Gastrocnemius medialis (tissue), 4 donors: ENCODE data around the gene HES4. TPM values are rescaled to one million over a fixed set of nuclear protein-coding genes. Genes with fewer than 3 reads are reported as not detected.

Source experiments
- ATAC-seq, 2 donors: fragments of 150-250 bp; one replicate each; pipeline ENCODE4 v1.9.1; 2016
- DNase-seq, 2 donors: peaks; one replicate each; pipeline ENCODE4 v3.0.0-alpha.2; 2019
- H3K27ac ChIP-seq, 4 donors: fragments of 200-600 bp; sonication (generic); 1 replicate in 1 of 4; 2 replicates in 3 of 4; pipeline ENCODE4 v1.5.1; 2016 to 2018; ENCODE audit warnings: mild to moderate bottlenecking in 2 of 4, moderate library complexity in 1 of 4
- H3K27me3 ChIP-seq, 3 donors: fragments of 200-600 bp; sonication (generic) in 2 of 3; 1 replicate in 1 of 3; 2 replicates in 2 of 3; pipeline versions ENCODE4 v1.5.1 to v1.6.0; 2016 to 2019; ENCODE audit warnings: mild to moderate bottlenecking in 1 of 3, moderate library complexity in 1 of 3
- H3K36me3 ChIP-seq, 2 donors: fragments of 200-600 bp; sonication (generic) in 1 of 2; one replicate each; pipeline ENCODE4 v1.5.1; 2017 to 2018
- H3K4me1 ChIP-seq, 2 donors: fragments of 200-600 bp; sonication (generic) in 1 of 2; one replicate each; pipeline ENCODE4 v1.5.1; 2016 to 2017; ENCODE audit warnings: mild to moderate bottlenecking in 2 of 2
- H3K4me3 ChIP-seq, 4 donors: fragments of 200-600 bp; sonication (generic) in 3 of 4; 1 replicate in 1 of 4; 2 replicates in 3 of 4; pipeline ENCODE4 v1.5.1; 2016 to 2019; ENCODE audit warnings: mild to moderate bottlenecking in 2 of 4
- H3K9me3 ChIP-seq, 3 donors: fragments of 200-600 bp; sonication (generic) in 2 of 3; 1 replicate in 1 of 3; 2 replicates in 2 of 3; pipeline ENCODE4 v1.5.1; 2016 to 2019
- CTCF ChIP-seq, 5 experiments: fragments of 450-650 bp in 3 of 5; fragments of 200-600 bp in 2 of 5; sonication (generic) in 2 of 5; IDR thresholded peaks in 4 of 5; conservative IDR thresholded peaks in 1 of 5; 1 replicate in 4 of 5; 2 replicates in 1 of 5; pipeline ENCODE4 v1.5.1; 2016 to 2019; ENCODE audit warnings: antibody characterized with exemption in 5 of 5, mild to moderate bottlenecking in 3 of 5, moderate library complexity in 3 of 5
- POLR2A ChIP-seq, 2 donors: fragments of 450-650 bp; IDR thresholded peaks; one replicate each; pipeline ENCODE4 v1.6.1; 2017; ENCODE audit warnings: antibody characterized with exemption in 2 of 2, mild to moderate bottlenecking in 2 of 2, moderate library complexity in 2 of 2
- in situ Hi-C, 4 donors: fragments of 200-750 bp; cut with MboI; loops; one replicate each; pipeline versions ENCODE4 v1.15.0 to v1.8.0; 2017; ENCODE audit warnings: low sequenced_read_pairs in 4 of 4
- intact Hi-C: fragments of 100-400 bp; cut with DNase I; formaldehyde crosslinking; loops from one replicate; pipeline ENCODE4 v1.15.1; 2023; ENCODE audit warnings: low total_unique reads
- total RNA-seq, 4 donors: library from RNA; depleted of rRNA; stranded (reverse); fragments of >200 nt; gene quantifications; one replicate each; pipeline versions ENCODE4 v1.1.0 to v1.2.3, GENCODE V29; 2016

Gene HES4
- total RNA-seq, 4 donors from 2014 or later = 6.4 to 17.4 (median 9.5) TPM

- ATAC-seq (no peak), DNase-seq (peak in 1 of 2 donors; percentile 42)
- peaks cover 12 to 44% of the 10 kb centered on the region in 2 donors for H3K4me1 ChIP-seq
- no peaks in the 10 kb centered on the region for H3K9me3 ChIP-seq
- intact Hi-C loops = no loop called here
- H3K27me3 ChIP-seq = peaks cover 6 to 10% (median 8%) of the 10 kb centered on the region in 3 donors
- H3K27ac ChIP-seq = peak overlapping the region; percentile 88 to 94 (median 91)
- no peak for TF ChIP-seq POLR2A (IDR thresholded peaks at IDR 0.05)
- no peak for TF ChIP-seq CTCF (IDR thresholded peaks at IDR 0.05 in 4 of 5, conservative IDR thresholded peaks at IDR 0.05 in 1 of 5)
- no peak overlapping the region for H3K4me3 ChIP-seq
- no peaks in the 10 kb centered on the region for H3K36me3 ChIP-seq
- in situ Hi-C loops = no loop called here
These were observed 24.5 kb downstream of the HES4 start for GRCh38 chr1:975365-975764.

GRCh38 chr1:974687-975328, 25.1 kb downstream of the HES4 start:
- Histone ChIP-seq H3K4me3 (no peak overlapping the region), H3K4me1 (peaks cover 12 to 44% of the 10 kb centered on the region in 2 donors), H3K27ac (peak overlapping the region; percentile 88 to 94 (median 91)), H3K9me3 (no peaks in the 10 kb centered on the region), H3K36me3 (no peaks in the 10 kb centered on the region), H3K27me3 (peaks cover 6 to 14% (median 12%) of the 10 kb centered on the region in 3 donors)
- intact Hi-C loops (no loop called here), in situ Hi-C loops (no loop called here)
- ATAC-seq (no peak), DNase-seq (peak in 1 of 2 donors; percentile 58)
- TF ChIP-seq CTCF (IDR thresholded peaks at IDR 0.05 in 4 of 5, conservative IDR thresholded peaks at IDR 0.05 in 1 of 5) (no peak), POLR2A (IDR thresholded peaks at IDR 0.05) (no peak)

- in situ Hi-C loops (no loop called here), intact Hi-C loops (no loop called here)
- ATAC-seq (no peak), DNase-seq (no peak)
- Histone ChIP-seq H3K4me3 (no peak overlapping the region), H3K4me1 (peaks cover 7 to 44% of the 10 kb centered on the region in 2 donors), H3K9me3 (no peaks in the 10 kb centered on the region), H3K27ac (peak overlapping the region in 2 of 4 donors; percentile 93 to 94), H3K36me3 (no peaks in the 10 kb centered on the region), H3K27me3 (peaks cover 6 to 14% (median 12%) of the 10 kb centered on the region in 3 donors)
- TF ChIP-seq CTCF (IDR thresholded peaks at IDR 0.05 in 4 of 5, conservative IDR thresholded peaks at IDR 0.05 in 1 of 5) (no peak), POLR2A (IDR thresholded peaks at IDR 0.05) (no peak)
These were observed 25.6 kb downstream of the HES4 start for GRCh38 chr1:974293-974640.

GRCh38 chr1:973459-974292, 26.2 kb downstream of the HES4 start:
- Histone ChIP-seq H3K9me3 (no peaks in the 10 kb centered on the region), H3K4me1 (peaks cover 5 to 41% of the 10 kb centered on the region in 2 donors), H3K27ac (peak overlapping the region in 2 of 4 donors; percentile 93 to 94), H3K27me3 (peaks cover 6 to 18% (median 14%) of the 10 kb centered on the region in 3 donors), H3K36me3 (no peaks in the 10 kb centered on the region), H3K4me3 (no peak overlapping the region)
- intact Hi-C loops = no loop called here
- peak in 1 of 2 donors; percentile 1 for ATAC-seq
- TF ChIP-seq CTCF (IDR thresholded peaks at IDR 0.05 in 4 of 5, conservative IDR thresholded peaks at IDR 0.05 in 1 of 5) = no peak
- TF ChIP-seq POLR2A (IDR thresholded peaks at IDR 0.05) = no peak
- DNase-seq = peak in 1 of 2 donors; percentile 45
- in situ Hi-C loops = no loop called here
